Type B pancreatic cell (in vitro differentiated cells): ENCODE measurements around the gene PCGF5. TPM values are rescaled to one million over a fixed set of nuclear protein-coding genes. Genes with fewer than 3 reads are reported as not detected.

Experiments used
- DNase-seq: peaks from one replicate; pipeline ENCODE4 v3.0.0; 2021; ENCODE audit warnings: mixed read lengths; ENCODE audit not compliant: unreplicated experiment; ENCODE audit errors: extremely low spot score
- H3K27ac Mint-ChIP-seq: 2 replicates; pipeline ENCODE4 v1.8.0; 2021; ENCODE audit warnings: mild to moderate bottlenecking, mixed read lengths
- H3K27me3 Mint-ChIP-seq: 2 replicates; pipeline ENCODE4 v1.8.0; 2021; ENCODE audit warnings: mixed read lengths
- H3K36me3 Mint-ChIP-seq: 2 replicates; pipeline ENCODE4 v1.8.0; 2021; ENCODE audit warnings: mixed read lengths
- H3K4me1 Mint-ChIP-seq: one replicate; pipeline ENCODE4 v1.8.0; 2021; ENCODE audit warnings: mixed read lengths; ENCODE audit not compliant: unreplicated experiment
- H3K4me3 Mint-ChIP-seq: 2 replicates; pipeline ENCODE4 v1.8.0; 2021; ENCODE audit warnings: mild to moderate bottlenecking, mixed read lengths
- H3K9me3 Mint-ChIP-seq: 2 replicates; pipeline ENCODE4 v1.8.0; 2021; ENCODE audit warnings: mixed read lengths
- CTCF ChIP-seq: fragments of 200-600 bp; sonication (generic); conservative IDR thresholded peaks from 2 replicates; pipeline ENCODE4 v1.5.0; 2021; ENCODE audit warnings: antibody characterized with exemption, mild to moderate bottlenecking
- total RNA-seq: library from RNA; stranded (reverse); gene quantifications from 2 replicates; pipeline ENCODE4 v1.2.1, GENCODE V29; 2021; ENCODE audit warnings: low replicate concordance

The PCGF5 gene
- total RNA-seq, 1 donor from 2014 or later: 12.0 TPM

- peaks cover 2% of the 10 kb centered on the region for H3K4me1 Mint-ChIP-seq
- no peak overlapping the region for H3K4me3 Mint-ChIP-seq
- H3K36me3 Mint-ChIP-seq: peaks cover 6% of the 10 kb centered on the region
- H3K27me3 Mint-ChIP-seq: peaks cover 6% of the 10 kb centered on the region
- no peaks in the 10 kb centered on the region for H3K9me3 Mint-ChIP-seq
- no peak for TF ChIP-seq CTCF
- no peak for DNase-seq
- H3K27ac Mint-ChIP-seq: no peak overlapping the region
Measured at GRCh38 chr10:91227576-91227975, 7.1 kb downstream of the PCGF5 start.

GRCh38 chr10:91229683-91230082 lies 9.2 kb downstream of the PCGF5 start:
- no peak for DNase-seq
- TF ChIP-seq CTCF: no peak
- no peak overlapping the region for H3K27ac Mint-ChIP-seq
- H3K4me3 Mint-ChIP-seq: no peak overlapping the region
- H3K36me3 Mint-ChIP-seq: no peaks in the 10 kb centered on the region
- no peaks in the 10 kb centered on the region for H3K27me3 Mint-ChIP-seq
- H3K9me3 Mint-ChIP-seq: no peaks in the 10 kb centered on the region
- no peaks in the 10 kb centered on the region for H3K4me1 Mint-ChIP-seq

- Mint-ChIP-seq H3K9me3 (no peaks in the 10 kb centered on the region), H3K36me3 (no peaks in the 10 kb centered on the region), H3K4me3 (no peak overlapping the region), H3K4me1 (no peaks in the 10 kb centered on the region), H3K27me3 (no peaks in the 10 kb centered on the region), H3K27ac (no peak overlapping the region)
- DNase-seq: no peak
- TF ChIP-seq CTCF: no peak
Measured at GRCh38 chr10:91238191-91238590, 17.7 kb downstream of the PCGF5 start.

GRCh38 chr10:91239789-91240188 lies 19.3 kb downstream of the PCGF5 start:
- Mint-ChIP-seq H3K4me3 (no peak overlapping the region), H3K36me3 (no peaks in the 10 kb centered on the region), H3K27me3 (no peaks in the 10 kb centered on the region), H3K4me1 (no peaks in the 10 kb centered on the region), H3K9me3 (no peaks in the 10 kb centered on the region), H3K27ac (no peak overlapping the region)
- TF ChIP-seq CTCF: no peak
- DNase-seq: no peak

GRCh38 chr10:91242940-91243339 lies 22.5 kb downstream of the PCGF5 start:
- H3K27me3 Mint-ChIP-seq: no peaks in the 10 kb centered on the region
- no peak for DNase-seq
- H3K4me3 Mint-ChIP-seq: no peak overlapping the region
- no peaks in the 10 kb centered on the region for H3K9me3 Mint-ChIP-seq
- no peaks in the 10 kb centered on the region for H3K4me1 Mint-ChIP-seq
- no peaks in the 10 kb centered on the region for H3K36me3 Mint-ChIP-seq
- H3K27ac Mint-ChIP-seq: no peak overlapping the region
- TF ChIP-seq CTCF: no peak
